ENCODE measurements around the gene CEP170. TPM values are rescaled to one million over a fixed set of nuclear protein-coding genes. Genes with fewer than 3 reads are reported as not detected.
A peak's percentile ranks its signal among the peaks of the same experiment; 100 is the strongest.
"Not testable (repeated sequence)": the region's sequence is repeated elsewhere in the genome, so short reads cannot be mapped to it uniquely, and the experiment has no call there.

Gene CEP170
- total RNA-seq, 1 donor from 2014 or later = 86.5 TPM

DNA sequence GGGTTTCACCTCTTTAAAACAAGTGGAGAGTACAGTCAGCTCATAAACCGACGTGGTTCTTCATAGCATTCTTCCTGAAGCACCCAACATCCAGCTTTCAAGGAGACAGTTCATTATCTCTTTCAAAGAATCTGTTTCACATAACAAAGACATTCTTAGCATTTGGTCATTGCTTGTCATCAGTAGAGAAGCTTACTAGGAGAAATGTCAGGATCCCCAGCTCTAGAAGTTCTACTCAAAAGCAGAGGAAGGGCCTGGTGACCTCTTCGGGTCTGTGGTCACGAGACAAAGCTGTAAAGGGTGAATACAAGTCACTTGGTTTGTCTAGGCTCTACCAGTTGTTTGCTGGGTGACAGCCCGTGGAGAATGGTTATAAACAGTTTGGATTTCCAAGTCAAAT lies 133.1 kb downstream of the CEP170 start:
- H3K4me1 ChIP-seq; ATAC-seq; DNase-seq; intact Hi-C loops (cut with DNase I); H3K27ac ChIP-seq; H3K9me3 ChIP-seq; H3K27me3 ChIP-seq; H3K4me3 ChIP-seq: not testable (repeated sequence)
- H3K36me3 ChIP-seq = peaks cover 18% of the 10 kb centered on the region

DNA sequence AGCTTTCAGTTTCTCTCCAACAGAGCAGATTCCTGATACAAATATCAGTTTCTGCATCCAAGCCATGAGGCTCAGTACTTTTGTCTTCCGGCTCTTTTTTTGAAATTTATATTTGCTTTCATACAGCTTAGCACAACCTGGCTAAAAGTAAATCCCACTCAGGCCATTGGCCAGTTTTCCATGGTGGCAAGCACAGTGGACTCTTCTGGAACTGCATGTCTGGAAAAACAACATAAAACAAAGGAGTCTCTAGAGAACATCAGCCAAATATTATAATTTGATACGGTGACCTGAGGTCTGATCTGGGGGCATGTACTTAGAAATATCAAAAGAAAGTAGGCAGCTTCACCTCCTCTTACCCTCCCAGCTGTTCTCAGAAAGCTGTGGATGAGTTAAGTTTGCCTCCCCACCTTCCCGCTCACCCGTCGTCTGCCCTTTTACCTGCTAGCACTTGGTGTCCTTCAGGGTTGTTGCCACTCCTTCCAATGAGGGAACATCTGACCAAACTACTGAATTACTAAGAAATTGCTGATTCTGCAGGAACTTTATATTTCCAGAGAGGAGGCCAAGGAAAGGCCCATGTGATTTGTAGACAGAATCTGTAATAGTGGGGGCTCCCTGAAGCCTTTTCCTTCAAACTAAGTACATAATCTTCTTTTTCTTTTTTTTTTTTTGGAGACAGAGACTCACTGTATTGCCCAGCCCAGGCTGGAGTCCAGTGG lies 136.3 kb downstream of the CEP170 start:
- intact Hi-C loops (cut with DNase I); H3K4me1 ChIP-seq; H3K9me3 ChIP-seq; H3K27me3 ChIP-seq; H3K36me3 ChIP-seq; H3K27ac ChIP-seq; H3K4me3 ChIP-seq; DNase-seq; ATAC-seq: not testable (repeated sequence)

DNA sequence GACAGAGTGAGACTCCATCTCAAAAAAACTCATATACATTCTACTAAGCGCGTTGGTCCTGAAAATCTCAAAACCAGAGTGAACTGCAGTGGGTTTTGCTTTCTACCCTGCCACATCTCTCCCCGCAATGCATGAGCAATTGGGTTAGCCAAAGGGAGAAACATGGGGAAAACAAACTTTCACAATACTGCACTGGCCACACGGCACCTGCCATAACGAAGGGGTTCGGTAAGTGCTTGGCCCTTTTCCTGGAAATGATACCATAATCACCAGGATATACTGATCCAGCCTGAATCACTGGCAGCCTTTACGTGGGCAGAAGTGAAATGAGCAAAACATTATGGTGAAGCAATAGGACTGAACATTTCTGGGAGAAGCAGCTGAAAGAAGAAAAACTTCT lies 138.9 kb downstream of the CEP170 start:
- H3K36me3 ChIP-seq; DNase-seq; H3K27ac ChIP-seq; H3K27me3 ChIP-seq; H3K4me3 ChIP-seq; H3K4me1 ChIP-seq; intact Hi-C loops (cut with DNase I); H3K9me3 ChIP-seq: not testable (repeated sequence)
- peak; percentile 41 for ATAC-seq

GRCh38 chr1:243114769-243115168 lies 140.3 kb downstream of the CEP170 start:
- H3K9me3 ChIP-seq; H3K36me3 ChIP-seq; H3K4me1 ChIP-seq; intact Hi-C loops (cut with DNase I); H3K4me3 ChIP-seq; H3K27me3 ChIP-seq; ATAC-seq; H3K27ac ChIP-seq; DNase-seq: not testable (repeated sequence)

DNA sequence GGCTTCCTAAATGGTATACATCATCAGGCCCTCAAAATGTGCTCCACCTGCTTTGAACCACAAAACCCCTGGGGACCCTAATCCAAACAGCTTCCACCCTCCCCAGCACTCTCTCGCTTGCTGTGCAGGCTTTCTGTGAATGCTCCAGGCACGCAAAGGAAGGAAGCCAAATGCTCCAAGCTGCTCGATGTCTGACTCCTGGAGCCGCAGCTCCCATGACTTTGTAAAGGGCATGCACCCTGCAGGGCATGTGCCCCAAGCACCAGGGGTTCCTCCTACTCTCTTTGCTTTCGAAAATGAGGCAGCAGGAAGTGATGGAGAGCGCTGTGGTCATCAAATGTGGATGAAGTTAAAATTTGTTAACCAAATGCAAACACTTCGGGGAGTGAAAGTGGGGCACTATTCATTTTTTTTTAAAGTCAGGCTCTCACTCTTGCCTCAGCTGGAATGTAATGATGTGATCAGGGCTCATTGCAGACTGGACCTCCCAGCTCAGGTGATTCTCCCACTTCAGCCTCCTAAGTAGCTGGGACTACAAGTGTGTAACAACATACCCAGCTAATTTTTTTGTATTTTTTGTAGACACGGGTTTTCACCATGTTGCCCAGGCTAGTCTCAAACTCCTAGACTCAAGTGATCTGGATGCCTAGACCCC lies 140.9 kb downstream of the CEP170 start:
- ATAC-seq = peak; percentile 87
- H3K4me3 ChIP-seq, DNase-seq: not testable (repeated sequence)

DNA sequence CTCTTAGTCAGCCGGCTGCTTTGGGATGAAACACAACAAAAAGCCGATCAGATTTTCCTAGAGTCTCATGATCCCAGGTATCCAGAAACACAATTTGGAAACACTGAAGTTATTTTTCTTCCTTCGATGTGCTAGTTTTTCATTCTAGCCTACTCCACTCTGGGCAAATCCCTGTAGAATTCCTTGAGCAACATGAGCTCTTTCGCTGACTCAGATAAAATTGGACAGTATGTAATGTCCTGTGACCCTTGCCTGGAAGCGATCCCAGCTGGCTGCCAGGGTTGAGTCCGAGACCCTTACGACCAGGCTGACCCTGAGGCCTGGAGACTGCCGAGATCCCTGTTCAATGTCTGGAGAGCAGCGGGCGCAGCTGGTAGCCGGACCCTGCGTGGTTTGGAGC lies 147.9 kb downstream of the CEP170 start:
- H3K27ac ChIP-seq; H3K4me1 ChIP-seq; H3K4me3 ChIP-seq; ATAC-seq; DNase-seq; H3K9me3 ChIP-seq; H3K36me3 ChIP-seq; H3K27me3 ChIP-seq; intact Hi-C loops (cut with DNase I): not testable (repeated sequence)

More for the DNA sequence above, 140.9 kb downstream of the CEP170 start:
- H3K27me3 ChIP-seq; H3K9me3 ChIP-seq; H3K27ac ChIP-seq; intact Hi-C loops (cut with DNase I); H3K4me1 ChIP-seq; H3K36me3 ChIP-seq: not testable (repeated sequence)

DNA sequence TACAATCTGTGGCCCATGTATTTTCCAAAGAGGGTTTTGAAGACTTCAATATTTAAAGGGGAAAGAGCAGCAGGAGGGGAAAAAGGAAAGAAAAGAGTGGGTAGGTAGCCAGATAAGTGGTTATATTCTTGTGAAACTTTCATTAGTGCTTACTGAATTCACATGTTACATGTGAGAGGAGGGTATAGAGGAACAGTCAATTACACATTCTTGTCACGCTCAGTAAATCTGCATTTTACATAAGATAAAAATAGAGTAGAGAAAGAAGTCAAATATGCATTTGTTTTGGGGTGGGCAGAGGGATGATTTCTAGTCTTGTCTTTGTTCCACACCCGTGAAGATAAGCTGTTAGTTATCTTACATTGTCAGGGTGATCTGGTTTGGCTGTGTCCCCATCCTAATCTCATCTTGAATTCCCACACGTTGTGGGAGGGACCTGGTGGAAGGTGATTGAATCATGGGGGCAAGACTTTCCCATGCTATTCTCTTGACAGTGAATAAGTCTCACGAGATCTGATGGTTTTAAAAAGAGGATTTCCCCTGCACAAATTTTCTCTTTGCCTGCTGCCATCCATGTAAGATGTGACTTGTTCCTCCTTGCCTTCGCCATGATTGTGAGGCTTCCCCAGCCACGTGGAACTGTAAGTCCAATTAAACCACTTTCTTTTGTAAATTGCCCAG lies 149.3 kb downstream of the CEP170 start:
- H3K27me3 ChIP-seq; ATAC-seq; H3K36me3 ChIP-seq; H3K27ac ChIP-seq; H3K9me3 ChIP-seq; H3K4me1 ChIP-seq; H3K4me3 ChIP-seq; intact Hi-C loops (cut with DNase I); DNase-seq: not testable (repeated sequence)

- H3K27ac ChIP-seq; H3K27me3 ChIP-seq; H3K36me3 ChIP-seq; DNase-seq; H3K4me1 ChIP-seq; H3K4me3 ChIP-seq; H3K9me3 ChIP-seq; intact Hi-C loops (cut with DNase I); ATAC-seq: not testable (repeated sequence)
Measured at GRCh38 chr1:243105104-243105503, 150.0 kb downstream of the CEP170 start.

- ATAC-seq; intact Hi-C loops (cut with DNase I); H3K4me1 ChIP-seq; H3K36me3 ChIP-seq; DNase-seq; H3K27me3 ChIP-seq; H3K4me3 ChIP-seq; H3K27ac ChIP-seq; H3K9me3 ChIP-seq: not testable (repeated sequence)
Measured at GRCh38 chr1:243104452-243104851, 150.6 kb downstream of the CEP170 start.

GRCh38 chr1:243101551-243102050 lies 153.5 kb downstream of the CEP170 start:
- peak; percentile 78 for DNase-seq

DNA sequence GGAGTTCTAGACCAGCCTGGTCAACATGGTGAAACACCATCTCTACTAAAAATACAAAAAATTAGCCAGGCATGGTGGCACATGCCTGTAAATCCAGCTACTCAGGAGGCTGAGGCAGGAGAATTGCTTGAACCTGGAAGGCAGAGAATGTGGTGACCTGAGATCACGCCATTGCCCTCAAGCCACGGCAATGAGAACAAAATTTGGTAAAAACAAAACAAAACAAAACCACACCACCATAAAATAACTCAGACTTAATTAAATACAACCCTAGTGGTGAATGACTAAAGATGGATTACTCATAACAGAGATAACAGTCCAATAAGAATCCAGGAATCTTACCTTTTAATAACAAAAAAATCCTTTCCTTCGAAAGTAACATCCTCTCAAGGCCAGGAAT lies 167.7 kb downstream of the CEP170 start:
- H3K4me1 ChIP-seq; DNase-seq; H3K36me3 ChIP-seq; H3K4me3 ChIP-seq; H3K9me3 ChIP-seq; H3K27ac ChIP-seq; intact Hi-C loops (cut with DNase I); H3K27me3 ChIP-seq; ATAC-seq: not testable (repeated sequence)

More at GRCh38 chr1:243101551-243102050, 153.5 kb downstream of the CEP170 start:
- H3K9me3 ChIP-seq; H3K36me3 ChIP-seq; intact Hi-C loops (cut with DNase I); H3K4me1 ChIP-seq; H3K27me3 ChIP-seq: not testable (repeated sequence)
- Histone ChIP-seq H3K27ac (peak overlapping the region; percentile 55), H3K4me3 (peak overlapping the region; percentile 40)
- ATAC-seq = peak; percentile 73
